T follicular helper cell (primary cell): ENCODE measurements around the gene DMBT1.
"Not testable (repeated sequence)": the region's sequence is repeated elsewhere in the genome, so short reads cannot be mapped to it uniquely, and the experiment has no call there.

Experiments
- DNase-seq: peaks from one replicate; pipeline ENCODE4 v3.0.0-alpha.2; 2020; ENCODE audit warnings: low read depth

Gene DMBT1

GRCh38 chr10:122586070-122586469 lies 25.5 kb downstream of the DMBT1 start:
- DNase-seq: not testable (repeated sequence)

GRCh38 chr10:122587098-122587760 lies 26.7 kb downstream of the DMBT1 start:
- no peak for DNase-seq

- no peak for DNase-seq
Observed at GRCh38 chr10:122588381-122588780, 27.8 kb downstream of the DMBT1 start.

GRCh38 chr10:122590153-122590552 lies 29.6 kb downstream of the DMBT1 start:
- no peak for DNase-seq

- no peak for DNase-seq
Observed at GRCh38 chr10:122591736-122592135, 31.2 kb downstream of the DMBT1 start.

GRCh38 chr10:122592161-122592560 lies 31.6 kb downstream of the DMBT1 start:
- DNase-seq: no peak

GRCh38 chr10:122617476-122618270 lies 57.1 kb downstream of the DMBT1 start:
- DNase-seq: no peak

GRCh38 chr10:122618461-122619165 lies 58.1 kb downstream of the DMBT1 start:
- no peak for DNase-seq

- not testable (repeated sequence) for DNase-seq
Observed at GRCh38 chr10:122620961-122621360, 60.4 kb downstream of the DMBT1 start.

- no peak for DNase-seq
Observed at GRCh38 chr10:122624546-122624945, 64.0 kb downstream of the DMBT1 start.

- no peak for DNase-seq
Observed at GRCh38 chr10:122630526-122630925, 70.0 kb downstream of the DMBT1 start.

- DNase-seq: no peak
Observed at GRCh38 chr10:122632031-122632430, 71.5 kb downstream of the DMBT1 start.

GRCh38 chr10:122632576-122632975 lies 72.0 kb downstream of the DMBT1 start:
- DNase-seq: no peak

- DNase-seq: no peak
Observed at GRCh38 chr10:122636953-122637352, 76.4 kb downstream of the DMBT1 start.

GRCh38 chr10:122637376-122637775 lies 76.8 kb downstream of the DMBT1 start:
- no peak for DNase-seq

GRCh38 chr10:122638106-122638505 lies 77.6 kb downstream of the DMBT1 start:
- no peak for DNase-seq

GRCh38 chr10:122639801-122640200 lies 79.2 kb downstream of the DMBT1 start:
- DNase-seq: no peak

GRCh38 chr10:122640921-122641320 lies 80.4 kb downstream of the DMBT1 start:
- DNase-seq: no peak

- no peak for DNase-seq
Observed at GRCh38 chr10:122642726-122643605, 82.4 kb downstream of the DMBT1 start.

GRCh38 chr10:122643931-122644534 lies 83.5 kb downstream of the DMBT1 start:
- DNase-seq: no peak
